Loucy (cell line): ENCODE results near the gene NTNG1.

ENCODE experiments used
- H2AFZ ChIP-seq: fragments of 200-600 bp; sonication (generic); 2 replicates; pipeline ENCODE4 v1.6.0; 2016; ENCODE audit warnings: antibody characterized with exemption, mild to moderate bottlenecking, low read length, moderate library complexity
- H3F3A ChIP-seq: fragments of 200-600 bp; 2 replicates; pipeline ENCODE4 v1.6.0; 2016; ENCODE audit warnings: antibody characterized with exemption, low read depth, mild to moderate bottlenecking
- H3K27me3 ChIP-seq: fragments of 200-600 bp; sonication (generic); 2 replicates; pipeline ENCODE4 v1.6.1; 2014; ENCODE audit warnings: low read length, mild to moderate bottlenecking; ENCODE audit not compliant: insufficient read depth, poor library complexity, severe bottlenecking
- H3K36me3 ChIP-seq: fragments of 200-600 bp; sonication (generic); 2 replicates; pipeline ENCODE4 v1.6.1; 2016; ENCODE audit warnings: low read length; ENCODE audit not compliant: insufficient read depth
- H3K4me1 ChIP-seq: fragments of 200-600 bp; sonication (generic); 2 replicates; pipeline ENCODE4 v1.5.1; 2014; ENCODE audit warnings: low read length, mild to moderate bottlenecking; ENCODE audit not compliant: insufficient read depth, poor library complexity, severe bottlenecking
- H3K4me2 ChIP-seq: fragments of 200-600 bp; sonication (generic); 2 replicates; pipeline ENCODE4 v1.6.0; 2014; ENCODE audit warnings: antibody characterized with exemption, low read length, low read depth, mild to moderate bottlenecking; ENCODE audit not compliant: poor library complexity, severe bottlenecking
- H3K4me3 ChIP-seq: fragments of 200-600 bp; sonication (generic); 2 replicates; pipeline ENCODE4 v1.5.1; 2014; ENCODE audit warnings: low read length, mild to moderate bottlenecking, mixed read lengths; ENCODE audit not compliant: poor library complexity, severe bottlenecking
- H3K79me2 ChIP-seq: fragments of 200-600 bp; sonication (generic); 2 replicates; pipeline ENCODE4 v1.6.1; 2014; ENCODE audit warnings: low read length; ENCODE audit not compliant: insufficient read depth
- H3K9ac ChIP-seq: fragments of 200-600 bp; sonication (generic); 2 replicates; pipeline ENCODE4 v1.6.0; 2014; ENCODE audit warnings: mild to moderate bottlenecking, low read depth, low read length, moderate library complexity; ENCODE audit not compliant: poor library complexity, severe bottlenecking
- H3K9me2 ChIP-seq: fragments of 200-600 bp; sonication (generic); replicated peaks from 2 replicates; pipeline ENCODE4 v1.6.1; 2016; ENCODE audit warnings: low read depth, low read length, mixed read lengths
- H3K9me3 ChIP-seq: fragments of 200-600 bp; sonication (generic); 2 replicates; pipeline ENCODE4 v1.6.1; 2014; ENCODE audit warnings: mild to moderate bottlenecking, antibody characterized with exemption, low read length, low read depth; ENCODE audit not compliant: insufficient read depth
- H4K20me1 ChIP-seq: fragments of 200-600 bp; sonication (generic); 2 replicates; pipeline ENCODE4 v1.6.0; 2014; ENCODE audit warnings: antibody characterized with exemption, low read length, mild to moderate bottlenecking; ENCODE audit not compliant: insufficient read depth, poor library complexity, severe bottlenecking
- CTCF ChIP-seq: fragments of 200-600 bp; sonication (generic); conservative IDR thresholded peaks from 2 replicates; pipeline ENCODE4 v1.5.1; 2014; ENCODE audit warnings: mild to moderate bottlenecking, antibody characterized with exemption, low read length
- EZH2phosphoT487 ChIP-seq: fragments of 200-600 bp; IDR thresholded peaks from 2 replicates; pipeline ENCODE4 v1.6.1; 2018; ENCODE audit warnings: antibody characterized with exemption, mild to moderate bottlenecking, moderate library complexity, borderline replicate concordance

Gene NTNG1

DNA sequence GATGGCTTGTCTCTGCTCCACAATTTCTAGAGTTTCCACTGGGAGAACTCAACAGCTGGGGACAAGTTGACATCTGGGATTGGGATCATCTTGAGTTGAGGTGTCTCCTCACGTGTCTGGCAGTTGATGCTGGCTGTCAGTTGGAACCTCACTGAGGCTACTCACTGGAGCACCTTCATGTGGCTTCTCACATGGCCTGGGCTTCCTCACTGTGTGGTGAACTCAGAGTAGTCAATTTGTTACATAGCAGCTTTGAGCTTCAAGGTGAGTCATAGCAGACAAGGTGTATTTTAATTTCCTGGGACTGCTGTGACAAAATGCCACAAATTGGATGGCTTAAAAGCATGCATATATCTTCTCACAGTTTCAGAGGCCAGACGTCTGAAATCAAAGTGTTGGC lies 44.0 kb downstream of the NTNG1 start:
- H2AFZ ChIP-seq: no peak overlapping the region
- no peaks in the 10 kb centered on the region for H3K36me3 ChIP-seq
- no peaks in the 10 kb centered on the region for H4K20me1 ChIP-seq
- no peaks in the 10 kb centered on the region for H3K27me3 ChIP-seq
- H3K79me2 ChIP-seq: no peaks in the 10 kb centered on the region
- TF ChIP-seq EZH2phosphoT487: no peak
- TF ChIP-seq CTCF: no peak
- no peak overlapping the region for H3K9ac ChIP-seq
- no peak overlapping the region for H3K4me2 ChIP-seq
- H3F3A ChIP-seq: no peaks in the 10 kb centered on the region
- H3K9me2 ChIP-seq: no peaks in the 10 kb centered on the region
- H3K4me1 ChIP-seq: no peaks in the 10 kb centered on the region
- no peak overlapping the region for H3K4me3 ChIP-seq
- no peaks in the 10 kb centered on the region for H3K9me3 ChIP-seq

DNA sequence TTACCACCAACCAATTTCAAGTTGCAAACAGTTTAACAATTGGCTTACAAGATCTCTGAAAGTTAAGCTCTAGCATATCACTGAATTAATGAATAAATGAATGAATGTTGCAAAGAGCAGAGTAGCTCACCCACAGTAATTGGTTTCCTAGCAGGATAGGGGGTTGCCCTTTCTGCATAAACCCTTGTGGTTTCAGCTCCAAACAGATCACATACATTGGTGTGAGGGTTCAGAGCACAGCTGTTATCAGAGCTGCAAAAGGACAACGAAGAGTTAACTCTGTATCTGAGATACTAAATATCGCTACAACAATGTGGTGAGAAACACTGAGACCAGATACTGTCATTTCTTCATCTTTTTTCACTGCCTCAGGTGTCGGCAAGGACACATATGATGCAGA lies 46.6 kb downstream of the NTNG1 start:
- TF ChIP-seq CTCF: no peak
- no peak for TF ChIP-seq EZH2phosphoT487

GRCh38 chr1:107188160-107188559 lies 47.3 kb downstream of the NTNG1 start:
- Histone ChIP-seq H3K36me3 (no peaks in the 10 kb centered on the region), H3K9ac (no peak overlapping the region), H3K27me3 (no peaks in the 10 kb centered on the region), H3K4me3 (no peak overlapping the region), H3K4me1 (no peaks in the 10 kb centered on the region), H3K9me2 (no peaks in the 10 kb centered on the region), H4K20me1 (no peaks in the 10 kb centered on the region), H3K9me3 (no peaks in the 10 kb centered on the region), H2AFZ (no peak overlapping the region), H3F3A (no peaks in the 10 kb centered on the region), H3K79me2 (no peaks in the 10 kb centered on the region), H3K4me2 (no peak overlapping the region)
- TF ChIP-seq EZH2phosphoT487 (no peak), CTCF (no peak)

More for the DNA sequence above, 46.6 kb downstream of the NTNG1 start:
- no peaks in the 10 kb centered on the region for H4K20me1 ChIP-seq
- H3K79me2 ChIP-seq: no peaks in the 10 kb centered on the region
- no peaks in the 10 kb centered on the region for H3K36me3 ChIP-seq
- no peak overlapping the region for H3K4me2 ChIP-seq
- H3K9me3 ChIP-seq: no peaks in the 10 kb centered on the region
- no peaks in the 10 kb centered on the region for H3K4me1 ChIP-seq
- no peaks in the 10 kb centered on the region for H3F3A ChIP-seq
- H2AFZ ChIP-seq: no peak overlapping the region
- H3K9ac ChIP-seq: no peak overlapping the region
- H3K9me2 ChIP-seq: no peaks in the 10 kb centered on the region
- no peak overlapping the region for H3K4me3 ChIP-seq
- no peaks in the 10 kb centered on the region for H3K27me3 ChIP-seq
